ENCODE results near the gene MDK. TPM values are rescaled to one million over a fixed set of nuclear protein-coding genes. Genes with fewer than 3 reads are reported as not detected.

Gene MDK
- total RNA-seq, 1 donor from 2014 or later: 11.4 TPM

Small RNA genes lying within 50 kb of the gene (small RNA-seq; reads per million reads assigned to genes)
- 0.08 reads per million for gene MIR4688

Other genes with a start within 250 kb of the MDK start
- 0.41 TPM for gene CREB3L1, start 104.0 kb upstream of the MDK start, total RNA-seq
- gene DGKZ, start 34.2 kb upstream of the MDK start, total RNA-seq: 43.2 TPM
- gene CHRM4, start 10.1 kb downstream of the MDK start, total RNA-seq: 6.1 TPM
- gene AMBRA1, start 212.4 kb downstream of the MDK start, total RNA-seq: 25.3 TPM
- 7.7 TPM for gene HARBI1, start 235.6 kb downstream of the MDK start, total RNA-seq
- 47.7 TPM for gene ATG13, start 235.9 kb downstream of the MDK start, total RNA-seq

All from frontal cortex (tissue), 1 donor.